ENCODE data around the gene SLC3A2.

Gene SLC3A2

GRCh38 chr11:62922653-62923431 is 42.1 kb downstream of the SLC3A2 start:
- DNase-seq (ENCODE audit: low read depth in 2 of 2) = peak in 1 of 2 donors; percentile 9
- peak; percentile 50 for TF ChIP-seq CTCF (IDR thresholded peaks at IDR 0.05; ENCODE audit: low read depth, low read length)
- H3K4me3 ChIP-seq (replicated peaks in 1 of 2; ENCODE audit: low read depth in 2 of 2, low read length in 2 of 2) = no peak overlapping the region

- TF ChIP-seq CTCF (IDR thresholded peaks at IDR 0.05; ENCODE audit: low read depth, low read length) = no peak
- H3K4me3 ChIP-seq (replicated peaks in 1 of 2; ENCODE audit: low read depth in 2 of 2, low read length in 2 of 2) = peak overlapping the region in 1 of 2 donors; percentile 8
- DNase-seq (ENCODE audit: low read depth in 2 of 2) = no peak
These were observed 43.1 kb downstream of the SLC3A2 start for GRCh38 chr11:62923601-62924411.

- no peak for TF ChIP-seq CTCF (IDR thresholded peaks at IDR 0.05; ENCODE audit: low read depth, low read length)
- H3K4me3 ChIP-seq (replicated peaks in 1 of 2; ENCODE audit: low read depth in 2 of 2, low read length in 2 of 2) = no peak overlapping the region
- DNase-seq (ENCODE audit: low read depth in 2 of 2) = no peak
These were observed 44.6 kb downstream of the SLC3A2 start for GRCh38 chr11:62925308-62925707.

- no peak for DNase-seq (ENCODE audit: low read depth in 2 of 2)
- TF ChIP-seq CTCF (IDR thresholded peaks at IDR 0.05; ENCODE audit: low read depth, low read length) = no peak
- peak overlapping the region; percentile 15 to 32 for H3K4me3 ChIP-seq (replicated peaks in 1 of 2; ENCODE audit: low read depth in 2 of 2, low read length in 2 of 2)
These were observed 45.3 kb downstream of the SLC3A2 start for GRCh38 chr11:62925745-62926679.

- no peak for TF ChIP-seq CTCF (IDR thresholded peaks at IDR 0.05; ENCODE audit: low read depth, low read length)
- no peak for DNase-seq (ENCODE audit: low read depth in 2 of 2)
- H3K4me3 ChIP-seq (replicated peaks in 1 of 2; ENCODE audit: low read depth in 2 of 2, low read length in 2 of 2) = no peak overlapping the region
These were observed 46.2 kb downstream of the SLC3A2 start for GRCh38 chr11:62926680-62927455.

GRCh38 chr11:62928011-62928410 is 47.3 kb downstream of the SLC3A2 start:
- no peak overlapping the region for H3K4me3 ChIP-seq (replicated peaks in 1 of 2; ENCODE audit: low read depth in 2 of 2, low read length in 2 of 2)
- no peak for DNase-seq (ENCODE audit: low read depth in 2 of 2)
- TF ChIP-seq CTCF (IDR thresholded peaks at IDR 0.05; ENCODE audit: low read depth, low read length) = no peak
